OCI-LY1 (cell line): ENCODE data around the gene APBB1IP.
"Not testable (repeated sequence)": the region's sequence is repeated elsewhere in the genome, so short reads cannot be mapped to it uniquely, and the experiment has no call there.

Experiments
- H2AFZ ChIP-seq: fragments of 200-600 bp; sonication (generic), shearing (Covaris generic); 2 replicates; pipeline ENCODE4 v1.6.0; 2014; ENCODE audit warnings: antibody characterized with exemption, mild to moderate bottlenecking, low read length
- H3F3A ChIP-seq: fragments of 200-600 bp; sonication (generic), shearing (Covaris generic); 2 replicates; pipeline ENCODE4 v1.6.0; 2014; ENCODE audit warnings: mild to moderate bottlenecking, antibody characterized with exemption, low read length, moderate library complexity; ENCODE audit not compliant: insufficient read depth
- H3K27ac ChIP-seq: fragments of 200-600 bp; sonication (generic); 2 replicates; pipeline ENCODE4 v1.5.1; 2014; ENCODE audit warnings: low read length, mixed run types, mild to moderate bottlenecking, low read depth; ENCODE audit not compliant: poor library complexity, severe bottlenecking
- H3K27me3 ChIP-seq: fragments of 200-600 bp; sonication (generic); 2 replicates; pipeline ENCODE4 v1.6.0; 2014; ENCODE audit warnings: antibody characterized with exemption, mild to moderate bottlenecking, low read length, moderate library complexity; ENCODE audit not compliant: insufficient read depth
- H3K36me3 ChIP-seq: fragments of 200-600 bp; sonication (generic); 2 replicates; pipeline ENCODE4 v1.6.1; 2014; ENCODE audit warnings: mild to moderate bottlenecking, antibody characterized with exemption, low read length, moderate library complexity, mixed read lengths; ENCODE audit not compliant: insufficient read depth
- H3K4me1 ChIP-seq: fragments of 200-600 bp; sonication (generic); 2 replicates; pipeline ENCODE4 v1.5.1; 2014; ENCODE audit warnings: mild to moderate bottlenecking, low read length, moderate library complexity; ENCODE audit not compliant: insufficient read depth, severe bottlenecking
- H3K4me2 ChIP-seq: fragments of 200-600 bp; sonication (generic), shearing (Covaris generic); 2 replicates; pipeline ENCODE4 v1.6.1; 2014; ENCODE audit warnings: low read length
- H3K4me3 ChIP-seq: fragments of 200-600 bp; sonication (generic); 2 replicates; pipeline ENCODE4 v1.5.1; 2014; ENCODE audit warnings: low read length, low read depth, mild to moderate bottlenecking, mixed read lengths; ENCODE audit not compliant: poor library complexity, severe bottlenecking
- H3K79me2 ChIP-seq: fragments of 200-600 bp; shearing (Covaris generic); 2 replicates; pipeline ENCODE4 v1.6.1; 2016; ENCODE audit warnings: mixed run types, low read length, mixed read lengths; ENCODE audit not compliant: insufficient read depth
- H3K9ac ChIP-seq: fragments of 200-600 bp; sonication (generic), shearing (Covaris generic); 2 replicates; pipeline ENCODE4 v1.6.1; 2014; ENCODE audit warnings: mild to moderate bottlenecking, low read length, mixed read lengths
- H3K9me2 ChIP-seq: fragments of 200-600 bp; sonication (generic), shearing (Covaris generic); 2 replicates; pipeline ENCODE4 v1.6.1; 2014; ENCODE audit warnings: low read depth, mild to moderate bottlenecking, low read length, mixed read lengths
- H3K9me3 ChIP-seq: fragments of 200-600 bp; shearing (Covaris generic); 2 replicates; pipeline ENCODE4 v1.6.1; 2014; ENCODE audit warnings: low read length, mixed read lengths
- H4K20me1 ChIP-seq: fragments of 200-600 bp; sonication (generic), shearing (Covaris generic); 2 replicates; pipeline ENCODE4 v1.6.0; 2016; ENCODE audit warnings: mild to moderate bottlenecking, low read length; ENCODE audit not compliant: insufficient read depth
- CTCF ChIP-seq: fragments of 200-600 bp; sonication (generic), shearing (Covaris generic); IDR thresholded peaks from 2 replicates; pipeline ENCODE4 v1.5.1; 2017; ENCODE audit warnings: mild to moderate bottlenecking, antibody characterized with exemption, low read length, moderate library complexity, mixed read lengths
- EZH2 ChIP-seq: fragments of 200-600 bp; sonication (generic), shearing (Covaris generic); IDR thresholded peaks from 2 replicates; pipeline ENCODE4 v1.8.0; 2017; ENCODE audit warnings: borderline replicate concordance, mixed run types, mild to moderate bottlenecking, antibody characterized with exemption, low read length, moderate library complexity, mixed read lengths

The APBB1IP gene

GRCh38 chr10:26499426-26499825 lies 61.3 kb downstream of the APBB1IP start:
- Histone ChIP-seq H3K27me3 (no peaks in the 10 kb centered on the region), H2AFZ (no peak overlapping the region), H3F3A (no peaks in the 10 kb centered on the region), H3K9ac (no peak overlapping the region), H3K4me2 (no peak overlapping the region), H4K20me1 (no peaks in the 10 kb centered on the region), H3K36me3 (peaks cover 97% of the 10 kb centered on the region), H3K27ac (no peak overlapping the region), H3K4me3 (no peak overlapping the region), H3K9me3 (no peaks in the 10 kb centered on the region), H3K79me2 (no peaks in the 10 kb centered on the region), H3K9me2 (no peaks in the 10 kb centered on the region), H3K4me1 (no peaks in the 10 kb centered on the region)
- TF ChIP-seq EZH2 (no peak), CTCF (no peak)

- H2AFZ ChIP-seq: no peak overlapping the region
- no peaks in the 10 kb centered on the region for H3K27me3 ChIP-seq
- no peaks in the 10 kb centered on the region for H3K9me3 ChIP-seq
- no peaks in the 10 kb centered on the region for H3K79me2 ChIP-seq
- no peaks in the 10 kb centered on the region for H3F3A ChIP-seq
- no peak overlapping the region for H3K4me2 ChIP-seq
- no peak overlapping the region for H3K27ac ChIP-seq
- H3K36me3 ChIP-seq: peaks cover 99% of the 10 kb centered on the region
- H3K4me1 ChIP-seq: no peaks in the 10 kb centered on the region
- H3K9ac ChIP-seq: no peak overlapping the region
- TF ChIP-seq CTCF: no peak
- TF ChIP-seq EZH2: no peak
- no peaks in the 10 kb centered on the region for H4K20me1 ChIP-seq
- H3K9me2 ChIP-seq: no peaks in the 10 kb centered on the region
- H3K4me3 ChIP-seq: no peak overlapping the region
Observed at GRCh38 chr10:26502986-26503385, 64.8 kb downstream of the APBB1IP start.

GRCh38 chr10:26503911-26504310 lies 65.8 kb downstream of the APBB1IP start:
- no peaks in the 10 kb centered on the region for H3K9me2 ChIP-seq
- H3K9ac ChIP-seq: no peak overlapping the region
- no peaks in the 10 kb centered on the region for H3F3A ChIP-seq
- H2AFZ ChIP-seq: no peak overlapping the region
- H3K4me1 ChIP-seq: no peaks in the 10 kb centered on the region
- no peaks in the 10 kb centered on the region for H3K27me3 ChIP-seq
- no peak for TF ChIP-seq EZH2
- TF ChIP-seq CTCF: peak; percentile 48
- H4K20me1 ChIP-seq: no peaks in the 10 kb centered on the region
- H3K4me2 ChIP-seq: no peak overlapping the region
- H3K9me3 ChIP-seq: no peaks in the 10 kb centered on the region
- H3K36me3 ChIP-seq: peaks cover 98% of the 10 kb centered on the region
- no peak overlapping the region for H3K4me3 ChIP-seq
- H3K79me2 ChIP-seq: no peaks in the 10 kb centered on the region
- no peak overlapping the region for H3K27ac ChIP-seq

GRCh38 chr10:26504429-26504828 lies 66.3 kb downstream of the APBB1IP start:
- H2AFZ ChIP-seq, H3K27ac ChIP-seq, H3K9me2 ChIP-seq, H3K9me3 ChIP-seq, H4K20me1 ChIP-seq, H3K4me3 ChIP-seq, H3K27me3 ChIP-seq, H3K4me1 ChIP-seq, H3K9ac ChIP-seq, H3F3A ChIP-seq, H3K79me2 ChIP-seq, H3K4me2 ChIP-seq: not testable (repeated sequence)
- H3K36me3 ChIP-seq: peaks cover 98% of the 10 kb centered on the region
